Measurements from ENCODE around the gene ANGPTL4. TPM values are rescaled to one million over a fixed set of nuclear protein-coding genes. Genes with fewer than 3 reads are reported as not detected.

Gene ANGPTL4, protein sequence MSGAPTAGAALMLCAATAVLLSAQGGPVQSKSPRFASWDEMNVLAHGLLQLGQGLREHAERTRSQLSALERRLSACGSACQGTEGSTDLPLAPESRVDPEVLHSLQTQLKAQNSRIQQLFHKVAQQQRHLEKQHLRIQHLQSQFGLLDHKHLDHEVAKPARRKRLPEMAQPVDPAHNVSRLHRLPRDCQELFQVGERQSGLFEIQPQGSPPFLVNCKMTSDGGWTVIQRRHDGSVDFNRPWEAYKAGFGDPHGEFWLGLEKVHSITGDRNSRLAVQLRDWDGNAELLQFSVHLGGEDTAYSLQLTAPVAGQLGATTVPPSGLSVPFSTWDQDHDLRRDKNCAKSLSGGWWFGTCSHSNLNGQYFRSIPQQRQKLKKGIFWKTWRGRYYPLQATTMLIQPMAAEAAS
- total RNA-seq, result 9.9 and 13.3 TPM in 2 replicates

GRCh38 chr19:8363803-8364771, at the start of gene ANGPTL4:
ANGPTL4 (plus strand) TSS chr19:8364155; CDS start chr19:8364322, 167 bp downstream.

DNA sequence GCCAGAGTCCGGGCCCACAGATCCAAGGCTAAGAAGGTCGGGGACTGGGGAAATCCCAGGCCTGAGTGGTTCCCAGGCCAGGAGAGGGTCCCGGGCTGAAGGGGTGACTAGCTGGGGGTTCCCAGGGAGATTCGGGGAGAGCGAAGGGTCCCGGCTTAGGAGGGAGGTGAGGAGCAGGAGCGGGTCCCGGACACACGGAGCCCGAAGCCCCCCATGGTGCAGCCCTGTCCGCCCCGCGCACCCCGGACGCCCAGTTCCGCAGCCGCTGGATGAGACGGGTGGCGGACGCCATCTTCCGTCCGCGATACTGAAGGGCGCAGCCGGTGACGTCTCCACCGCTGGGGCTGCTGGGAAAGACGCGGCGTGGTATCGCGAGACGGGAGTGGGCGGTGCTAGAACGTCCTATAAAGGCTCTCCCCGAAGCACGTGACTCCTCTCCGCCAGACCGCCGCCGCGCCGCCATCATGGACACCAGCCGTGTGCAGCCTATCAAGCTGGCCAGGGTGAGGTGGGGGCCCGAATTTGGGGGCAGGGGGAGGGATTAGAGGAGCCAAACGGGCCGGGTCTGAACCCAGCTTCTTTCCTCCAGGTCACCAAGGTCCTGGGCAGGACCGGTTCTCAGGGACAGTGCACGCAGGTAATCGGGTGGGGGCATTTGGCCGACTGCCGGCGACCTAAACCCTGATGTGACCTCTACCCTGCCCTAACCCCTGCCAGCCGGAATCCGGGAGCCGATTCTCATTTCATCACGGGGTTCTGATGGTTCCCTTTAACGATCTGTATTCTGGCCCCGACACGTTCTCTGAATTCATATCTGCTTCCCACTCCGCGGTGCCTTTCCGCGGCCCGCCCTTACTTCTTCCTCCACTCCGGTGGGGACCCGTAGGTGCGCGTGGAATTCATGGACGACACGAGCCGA, 42.6 kb upstream of the ANGPTL4 start, which contains the start of the genes NDUFA7 and RPS28:
TSS of gene NDUFA7 (minus strand) at position 309 of the 919 bp plus-strand sequence. CDS start at position 292, 17 bp downstream.
TSS of gene RPS28 (plus strand) at position 430 of the 919 bp plus-strand sequence. CDS start at position 465, 35 bp downstream.

GRCh38 chr19:8342684-8343482, 21.1 kb upstream of the ANGPTL4 start, which contains the start of gene KANK3:
KANK3 (minus strand) TSS chr19:8343262; CDS start chr19:8337828, 5,434 bp downstream.

DNA sequence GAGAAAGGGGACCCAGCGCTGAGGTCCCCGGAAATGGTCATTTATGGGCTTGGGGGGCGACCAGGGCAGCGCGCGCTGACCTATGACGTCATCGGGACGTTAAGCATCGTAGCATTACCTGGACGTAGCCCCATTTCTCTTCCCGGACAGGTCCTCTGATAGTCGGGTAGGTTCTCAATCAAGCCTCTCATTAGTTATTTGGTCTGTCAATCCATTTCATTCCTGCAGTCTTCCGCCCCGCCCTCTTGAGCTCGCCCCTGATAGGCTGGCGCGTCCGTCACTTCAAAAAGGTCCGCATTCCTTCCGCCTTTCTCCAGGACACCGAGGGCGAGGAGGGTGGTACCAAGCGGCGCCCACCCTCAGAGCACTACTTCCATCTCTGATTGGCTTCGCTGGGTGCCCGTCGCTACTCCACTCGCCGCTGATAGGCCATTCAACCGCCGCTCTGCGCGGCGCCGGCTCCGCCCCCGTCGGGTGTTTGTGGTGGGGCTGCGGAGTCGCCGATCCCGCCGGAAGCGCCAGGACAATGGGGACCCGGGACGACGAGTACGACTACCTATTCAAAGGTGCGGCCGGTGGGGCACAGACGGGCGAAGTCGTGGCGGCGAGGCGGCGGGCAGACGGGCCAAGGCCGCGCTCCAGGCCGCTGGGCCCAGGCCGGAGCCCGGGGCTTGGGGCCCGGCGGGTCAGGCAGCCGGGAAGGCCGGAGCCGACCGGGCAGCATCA, 26.1 kb downstream of the ANGPTL4 start, which contains the start of gene RAB11B:
TSS of gene RAB11B (plus strand) at position 470 of the 726 bp plus-strand sequence. CDS start at position 527, 57 bp downstream.

DNA sequence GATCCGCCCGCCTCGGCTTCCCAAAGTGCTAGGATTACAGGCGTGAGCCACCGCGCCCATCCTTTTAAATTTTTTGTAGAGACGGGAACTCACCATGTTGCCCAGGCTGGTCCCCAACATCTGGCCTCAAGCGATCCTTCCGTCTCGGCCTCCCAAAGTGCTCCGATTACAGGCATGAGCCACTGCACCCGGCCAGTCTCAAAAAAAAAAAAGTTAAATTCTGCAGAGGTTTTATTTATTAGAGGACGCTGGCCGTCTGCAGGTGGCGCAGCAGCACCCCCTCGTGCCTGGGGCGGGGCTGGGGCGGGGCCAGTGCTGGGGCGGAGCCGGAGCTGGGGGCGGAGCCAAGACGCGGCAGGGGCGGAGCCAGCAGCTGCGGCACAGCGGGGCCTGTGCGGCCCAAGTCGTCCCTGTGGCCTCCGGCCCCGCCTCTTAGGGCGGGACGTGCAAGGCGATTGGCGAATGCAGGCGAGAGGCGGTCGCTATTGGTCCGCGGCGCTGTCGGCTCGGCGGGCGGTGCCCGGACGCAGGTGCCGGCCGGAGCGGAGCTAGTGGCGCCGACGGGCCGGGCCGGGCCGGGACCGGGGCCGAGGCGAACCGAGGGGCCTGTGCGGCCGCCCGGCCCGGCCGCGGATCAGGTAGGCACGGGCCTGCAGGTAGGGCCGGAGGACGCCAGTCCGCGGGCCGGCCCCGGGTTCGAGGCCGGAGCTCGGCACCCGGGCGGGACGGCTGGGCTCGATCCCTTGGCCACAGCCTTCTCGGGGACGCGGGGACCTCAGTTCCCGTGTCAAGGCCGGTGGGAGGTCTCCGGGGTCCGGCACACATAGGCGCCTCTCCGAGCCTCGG, 49.1 kb downstream of the ANGPTL4 start, which contains the start of gene MARCHF2:
TSS of gene MARCHF2 (plus strand) at position 523 of the 846 bp plus-strand sequence. CDS start 8,536 bp downstream, outside the sequence.

Other genes starting within 250 kb of the ANGPTL4 start
- gene FBN3, start 214.6 kb upstream of the ANGPTL4 start, total RNA-seq, result not detected in 2 replicates
- gene CERS4, start 154.8 kb upstream of the ANGPTL4 start, total RNA-seq, result 1.5 and 1.9 TPM in 2 replicates
- gene CD320, start 55.8 kb upstream of the ANGPTL4 start, total RNA-seq, result 37.4 and 54.9 TPM in 2 replicates
- 9.0 and 26.3 TPM in 2 replicates for gene NDUFA7, start 42.8 kb upstream of the ANGPTL4 start, total RNA-seq
- 51.8 and 304 TPM in 2 replicates for gene RPS28, start 42.7 kb upstream of the ANGPTL4 start, total RNA-seq
- 9.4 and 14.6 TPM in 2 replicates for gene KANK3, start 20.9 kb upstream of the ANGPTL4 start, total RNA-seq
- gene RAB11B, start 26.2 kb downstream of the ANGPTL4 start, total RNA-seq, result 19.5 and 29.9 TPM in 2 replicates
- 104 and 265 TPM in 2 replicates for gene MARCHF2, start 49.1 kb downstream of the ANGPTL4 start, total RNA-seq
- 78.3 and 91.6 TPM in 2 replicates for gene HNRNPM, start 80.8 kb downstream of the ANGPTL4 start, total RNA-seq
- not detected in 2 replicates for gene PRAM1, start 138.5 kb downstream of the ANGPTL4 start, total RNA-seq
- gene ZNF414, start 150.0 kb downstream of the ANGPTL4 start, total RNA-seq, result 2.6 and 3.3 TPM in 2 replicates
- gene MYO1F, start 213.3 kb downstream of the ANGPTL4 start, total RNA-seq, result 0.15 TPM in 1 of 2 replicates, not detected in the other
- gene ADAMTS10, start 246.6 kb downstream of the ANGPTL4 start, total RNA-seq, result 1.4 and 1.6 TPM in 2 replicates

All from epithelial cell of umbilical artery (primary cell).